Measurements from ENCODE around the gene ARHGAP32.

ARHGAP32 gene

GRCh38 chr11:128939591-128939990 lies 252.5 kb downstream of the ARHGAP32 start:
- ChIA-PET CTCF (interaction anchor here (1.2 to 1.8 kb wide), 4 partner anchors 10 to 65 kb away, joined by 3 to 11 read pairs (median 5); no protein-coding TSS in a partner anchor), POLR2A (no interaction called here)
- TF ChIP-seq, protein P1, sequence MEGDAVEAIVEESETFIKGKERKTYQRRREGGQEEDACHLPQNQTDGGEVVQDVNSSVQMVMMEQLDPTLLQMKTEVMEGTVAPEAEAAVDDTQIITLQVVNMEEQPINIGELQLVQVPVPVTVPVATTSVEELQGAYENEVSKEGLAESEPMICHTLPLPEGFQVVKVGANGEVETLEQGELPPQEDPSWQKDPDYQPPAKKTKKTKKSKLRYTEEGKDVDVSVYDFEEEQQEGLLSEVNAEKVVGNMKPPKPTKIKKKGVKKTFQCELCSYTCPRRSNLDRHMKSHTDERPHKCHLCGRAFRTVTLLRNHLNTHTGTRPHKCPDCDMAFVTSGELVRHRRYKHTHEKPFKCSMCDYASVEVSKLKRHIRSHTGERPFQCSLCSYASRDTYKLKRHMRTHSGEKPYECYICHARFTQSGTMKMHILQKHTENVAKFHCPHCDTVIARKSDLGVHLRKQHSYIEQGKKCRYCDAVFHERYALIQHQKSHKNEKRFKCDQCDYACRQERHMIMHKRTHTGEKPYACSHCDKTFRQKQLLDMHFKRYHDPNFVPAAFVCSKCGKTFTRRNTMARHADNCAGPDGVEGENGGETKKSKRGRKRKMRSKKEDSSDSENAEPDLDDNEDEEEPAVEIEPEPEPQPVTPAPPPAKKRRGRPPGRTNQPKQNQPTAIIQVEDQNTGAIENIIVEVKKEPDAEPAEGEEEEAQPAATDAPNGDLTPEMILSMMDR (IDR thresholded peaks at IDR 0.05; ENCODE audit: control extremely low read depth, extremely low read depth, low read depth, missing control alignments), result no peak
- DNase-seq (ENCODE audit: extremely low spot score), result no peak

GRCh38 chr11:128938156-128938885 lies 253.8 kb downstream of the ARHGAP32 start:
- TF ChIP-seq, protein P1 (IDR thresholded peaks at IDR 0.05; ENCODE audit: control extremely low read depth, extremely low read depth, low read depth, missing control alignments), result no peak
- CTCF ChIA-PET, result interaction anchor here (0.7 to 3.4 kb wide), 3 partner anchors 10 to 54 kb away, joined by 3 to 12 read pairs (median 4); no protein-coding TSS in a partner anchor
- DNase-seq (ENCODE audit: extremely low spot score), result no peak
- POLR2A ChIA-PET, result no interaction called here

- TF ChIP-seq, protein P1 (IDR thresholded peaks at IDR 0.05; ENCODE audit: control extremely low read depth, extremely low read depth, low read depth, missing control alignments), result no peak
- CTCF ChIA-PET, result interaction anchor here (0.8 to 3.4 kb wide), 3 partner anchors 11 to 53 kb away, joined by 3 to 12 read pairs (median 4); no protein-coding TSS in a partner anchor
- no peak for DNase-seq (ENCODE audit: extremely low spot score)
- POLR2A ChIA-PET, result no interaction called here
Observed at GRCh38 chr11:128937480-128937879, 254.6 kb downstream of the ARHGAP32 start.

- ChIA-PET CTCF (interaction anchor here (0.8 to 3.4 kb wide), 3 partner anchors 12 to 52 kb away, joined by 3 to 12 read pairs (median 3); no protein-coding TSS in a partner anchor), POLR2A (no interaction called here)
- TF ChIP-seq, protein P1 (IDR thresholded peaks at IDR 0.05; ENCODE audit: control extremely low read depth, extremely low read depth, low read depth, missing control alignments), result no peak
- DNase-seq (ENCODE audit: extremely low spot score), result no peak
Observed at GRCh38 chr11:128936606-128937251, 255.4 kb downstream of the ARHGAP32 start.

GRCh38 chr11:128934926-128935325 lies 257.2 kb downstream of the ARHGAP32 start:
- ChIA-PET CTCF (interaction anchor here (1.3 to 3.4 kb wide), 5 partner anchors 8 to 778 kb away, joined by 3 to 12 read pairs (median 3); no protein-coding TSS in a partner anchor), POLR2A (no interaction called here)
- TF ChIP-seq, protein P1 (IDR thresholded peaks at IDR 0.05; ENCODE audit: control extremely low read depth, extremely low read depth, low read depth, missing control alignments), result no peak
- no peak for DNase-seq (ENCODE audit: extremely low spot score)

DNA sequence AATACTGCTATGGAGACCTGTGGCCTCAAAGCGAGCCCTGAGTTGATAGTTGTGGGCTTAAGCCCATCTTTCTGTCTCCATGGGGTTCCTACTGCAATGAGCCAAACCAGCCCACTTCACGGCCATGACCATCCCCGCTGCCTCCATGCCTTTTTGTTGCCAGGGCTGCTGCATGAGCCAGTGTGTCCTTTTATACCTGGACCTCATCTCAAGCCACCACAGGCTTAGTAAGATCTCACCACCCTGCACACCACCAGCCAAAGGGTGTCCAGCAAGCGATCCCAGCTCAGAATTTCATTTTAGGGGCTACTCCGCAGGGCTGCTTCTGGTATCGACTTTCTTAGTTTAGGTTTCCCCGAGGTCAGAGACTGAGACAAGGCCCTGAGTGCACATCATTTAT lies 257.8 kb downstream of the ARHGAP32 start:
- DNase-seq (ENCODE audit: extremely low spot score), result no peak
- ChIA-PET CTCF (interaction anchor here (0.8 to 1.3 kb wide), 6 partner anchors 9 to 777 kb away, joined by 3 to 5 read pairs (median 4); no protein-coding TSS in a partner anchor), POLR2A (no interaction called here)
- TF ChIP-seq, protein P1 (IDR thresholded peaks at IDR 0.05; ENCODE audit: control extremely low read depth, extremely low read depth, low read depth, missing control alignments), result no peak
